ENCODE results near the gene POU2F3.

Gene POU2F3

DNA sequence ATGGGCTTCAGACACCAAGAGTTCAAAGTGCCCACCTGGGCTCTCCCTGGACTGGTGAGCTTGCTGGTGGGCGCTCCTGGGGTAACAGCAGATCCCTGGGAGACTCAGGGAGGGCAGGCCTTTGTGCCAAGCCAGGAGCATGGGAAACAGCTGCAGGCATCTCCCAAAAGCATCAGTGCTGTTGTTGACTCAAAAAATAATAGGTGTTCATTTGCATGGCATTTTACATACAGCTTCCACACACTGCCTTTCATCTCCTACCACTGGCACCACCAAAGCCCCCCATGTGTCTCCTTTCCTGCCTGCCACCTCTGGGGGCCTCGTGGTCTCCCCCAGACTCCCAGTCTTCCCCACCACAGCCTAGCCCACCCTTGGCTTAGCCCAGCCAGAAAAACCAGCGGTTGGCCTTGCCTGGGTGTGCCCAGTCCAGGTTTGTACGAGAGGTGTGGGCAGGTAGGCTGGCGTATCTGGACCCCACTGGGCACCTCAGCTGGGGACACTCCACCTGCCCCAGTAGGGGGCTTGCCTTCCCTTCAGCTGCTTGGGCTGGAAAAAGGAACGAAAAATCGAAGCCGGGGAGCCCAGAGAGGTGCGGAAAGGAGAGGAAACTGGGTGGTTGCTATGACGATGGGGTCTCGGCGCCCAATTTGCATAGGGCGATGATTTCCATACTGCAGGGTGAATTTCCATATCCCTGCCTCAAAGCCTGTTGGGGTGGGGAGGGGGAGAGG lies 15.0 kb downstream of the POU2F3 start:
- TF ChIP-seq, protein P1, sequence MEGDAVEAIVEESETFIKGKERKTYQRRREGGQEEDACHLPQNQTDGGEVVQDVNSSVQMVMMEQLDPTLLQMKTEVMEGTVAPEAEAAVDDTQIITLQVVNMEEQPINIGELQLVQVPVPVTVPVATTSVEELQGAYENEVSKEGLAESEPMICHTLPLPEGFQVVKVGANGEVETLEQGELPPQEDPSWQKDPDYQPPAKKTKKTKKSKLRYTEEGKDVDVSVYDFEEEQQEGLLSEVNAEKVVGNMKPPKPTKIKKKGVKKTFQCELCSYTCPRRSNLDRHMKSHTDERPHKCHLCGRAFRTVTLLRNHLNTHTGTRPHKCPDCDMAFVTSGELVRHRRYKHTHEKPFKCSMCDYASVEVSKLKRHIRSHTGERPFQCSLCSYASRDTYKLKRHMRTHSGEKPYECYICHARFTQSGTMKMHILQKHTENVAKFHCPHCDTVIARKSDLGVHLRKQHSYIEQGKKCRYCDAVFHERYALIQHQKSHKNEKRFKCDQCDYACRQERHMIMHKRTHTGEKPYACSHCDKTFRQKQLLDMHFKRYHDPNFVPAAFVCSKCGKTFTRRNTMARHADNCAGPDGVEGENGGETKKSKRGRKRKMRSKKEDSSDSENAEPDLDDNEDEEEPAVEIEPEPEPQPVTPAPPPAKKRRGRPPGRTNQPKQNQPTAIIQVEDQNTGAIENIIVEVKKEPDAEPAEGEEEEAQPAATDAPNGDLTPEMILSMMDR (IDR thresholded peaks at IDR 0.05) = no peak

DNA sequence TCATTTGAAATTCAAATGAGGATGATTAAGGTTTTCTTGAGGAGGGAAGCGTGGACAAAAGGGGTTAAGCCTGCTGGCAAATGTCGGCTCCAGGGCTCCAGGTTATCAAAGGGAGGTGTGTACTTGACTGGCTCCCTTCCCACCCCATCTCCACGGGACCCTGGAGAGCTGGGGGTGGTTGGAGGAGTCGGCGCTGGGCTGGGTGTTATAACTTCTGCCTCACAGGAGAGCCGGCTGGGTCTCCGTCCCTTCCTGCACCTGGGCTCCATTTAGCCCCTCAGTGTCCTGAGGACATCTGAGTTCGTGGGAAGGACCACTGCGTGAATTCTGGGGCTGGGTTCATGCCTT lies 15.6 kb downstream of the POU2F3 start:
- TF ChIP-seq, protein P1 (IDR thresholded peaks at IDR 0.05) = no peak

DNA sequence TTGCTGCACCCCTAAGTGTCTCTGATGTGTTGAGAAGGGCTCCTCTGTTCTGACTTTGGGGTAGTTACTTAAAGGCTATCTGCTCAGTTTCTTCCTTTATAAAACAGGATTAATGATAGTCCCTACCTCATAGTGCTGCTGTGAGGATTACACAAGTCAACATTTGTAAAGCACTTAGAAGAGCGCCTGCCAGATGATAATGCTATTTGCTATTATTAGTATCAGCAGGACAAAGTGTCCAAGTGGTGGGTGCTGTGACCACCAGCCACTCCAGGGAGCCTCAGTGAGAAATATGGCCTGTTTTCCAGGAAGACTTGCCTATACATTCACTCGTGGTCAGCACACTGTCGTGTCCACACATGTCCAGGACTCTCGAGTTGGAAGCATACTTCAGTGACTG lies 16.2 kb downstream of the POU2F3 start:
- TF ChIP-seq, protein P1 (IDR thresholded peaks at IDR 0.05) = no peak

DNA sequence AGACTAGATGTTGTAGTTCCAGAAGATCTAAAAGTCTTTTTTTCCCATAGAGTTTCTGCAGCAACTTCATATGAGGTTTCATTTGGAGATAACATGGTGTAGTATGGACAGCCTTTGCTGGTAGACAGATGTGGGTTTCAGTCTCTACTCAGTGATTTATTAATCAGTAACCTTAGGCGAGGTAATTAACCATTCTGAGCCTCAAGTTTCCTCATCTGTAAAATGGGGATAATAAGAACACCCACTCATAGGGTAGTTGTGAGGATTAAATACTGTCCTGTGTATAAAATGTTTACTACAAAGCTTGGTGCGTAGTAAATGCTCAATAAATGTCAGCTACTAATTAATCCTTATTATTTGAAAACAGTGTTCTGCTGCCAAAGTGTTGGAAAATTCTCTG lies 16.8 kb downstream of the POU2F3 start:
- TF ChIP-seq, protein P1 (IDR thresholded peaks at IDR 0.05) = no peak

DNA sequence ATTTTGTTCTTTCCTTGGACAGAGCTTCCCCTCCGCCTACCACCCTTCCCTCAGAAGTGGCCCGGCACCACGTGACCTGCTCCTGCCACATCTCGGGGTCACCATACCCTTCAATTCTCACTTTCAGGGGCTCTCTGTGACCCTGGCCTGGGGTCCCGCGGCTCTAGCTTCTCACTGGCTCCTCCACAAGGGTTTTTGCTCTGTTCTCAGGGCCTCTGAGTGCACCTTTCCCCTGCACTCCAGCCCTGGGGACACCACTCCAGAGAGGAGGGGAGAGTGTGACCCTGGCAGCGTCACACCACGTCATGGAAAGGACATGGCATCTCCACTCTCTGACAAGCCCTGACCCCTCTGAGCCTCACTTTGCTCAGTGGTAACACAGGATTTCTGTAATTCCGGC lies 17.4 kb downstream of the POU2F3 start:
- TF ChIP-seq, protein P1 (IDR thresholded peaks at IDR 0.05) = no peak

DNA sequence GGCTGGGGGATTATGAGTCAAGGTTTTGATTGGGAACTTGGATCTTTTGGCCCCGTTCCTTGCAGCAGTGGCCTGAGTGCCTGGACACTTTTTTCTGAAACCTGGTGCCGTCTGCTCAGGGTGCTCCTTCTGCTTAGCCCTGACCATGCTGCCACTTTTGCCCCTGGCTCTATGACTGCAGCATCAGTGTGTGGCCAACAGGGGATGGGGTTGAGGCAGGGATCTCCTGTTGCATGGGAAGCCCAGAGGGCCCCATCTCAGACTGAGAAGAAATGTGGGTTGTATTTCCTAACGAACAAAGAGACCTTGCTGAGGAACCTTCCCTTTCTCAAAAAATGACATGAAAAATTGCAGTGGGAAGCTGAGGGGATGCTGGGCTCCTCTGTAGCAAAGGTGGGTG lies 18.7 kb downstream of the POU2F3 start:
- TF ChIP-seq, protein P1 (IDR thresholded peaks at IDR 0.05) = no peak

DNA sequence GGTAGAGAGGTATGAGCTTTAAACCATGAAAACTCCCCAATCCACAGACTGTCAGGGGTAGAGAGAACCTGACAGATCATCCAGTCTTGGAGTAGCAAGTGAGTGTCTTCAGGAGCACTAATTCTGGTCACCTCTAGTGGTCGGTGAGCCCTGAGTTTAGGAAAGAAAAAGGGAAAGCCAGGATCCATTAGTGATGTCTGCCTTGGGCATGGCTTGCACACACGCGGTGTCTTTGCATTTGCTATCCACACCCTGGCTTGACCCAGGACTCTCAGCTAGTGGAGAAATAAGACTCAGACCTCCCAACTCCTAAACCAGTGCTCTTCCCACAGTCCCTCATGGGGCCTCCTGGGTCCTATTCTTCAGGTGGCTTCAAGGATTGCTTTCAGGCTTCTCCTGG lies 19.3 kb downstream of the POU2F3 start:
- TF ChIP-seq, protein P1 (IDR thresholded peaks at IDR 0.05) = no peak
